ENCODE measurements around the gene UHRF2. TPM values are rescaled to one million over a fixed set of nuclear protein-coding genes. Genes with fewer than 3 reads are reported as not detected.
A peak's percentile ranks its signal among the peaks of the same experiment; 100 is the strongest.
"Not testable (repeated sequence)": the region's sequence is repeated elsewhere in the genome, so short reads cannot be mapped to it uniquely, and the experiment has no call there.

Gene UHRF2
- 10 to 100 TPM; 55.0 to 82.6 (median 70.4) TPM for polyA plus RNA-seq (ENCODE audit: insufficient read length in 4 of 4)

GRCh38 chr9:6412487-6413364 is at the start of gene UHRF2:
Gene UHRF2, plus strand, starts transcription at chr9:6413199. Its CDS starts 292 bp downstream, at chr9:6413491.
- DNase-seq (ENCODE audit: low read depth in 4 of 4, low spot score in 2 of 4): peak; percentile 90 to 96 (median 94)

- DNase-seq (ENCODE audit: low read depth in 4 of 4, low spot score in 2 of 4): no peak
These were observed 45.7 kb upstream of the UHRF2 start for GRCh38 chr9:6367128-6367890.

GRCh38 chr9:6368831-6369230 is 44.2 kb upstream of the UHRF2 start:
- no peak for DNase-seq (ENCODE audit: low read depth in 4 of 4, low spot score in 2 of 4)

- DNase-seq (ENCODE audit: low read depth in 4 of 4, low spot score in 2 of 4): not testable (repeated sequence)
These were observed 31.5 kb upstream of the UHRF2 start for GRCh38 chr9:6381477-6382012.

GRCh38 chr9:6382681-6383080 is 30.3 kb upstream of the UHRF2 start:
- no peak for DNase-seq (ENCODE audit: low read depth in 4 of 4, low spot score in 2 of 4)

- no peak for DNase-seq (ENCODE audit: low read depth in 4 of 4, low spot score in 2 of 4)
These were observed 29.3 kb upstream of the UHRF2 start for GRCh38 chr9:6383551-6384225.

- DNase-seq (ENCODE audit: low read depth in 4 of 4, low spot score in 2 of 4): no peak
These were observed 28.3 kb upstream of the UHRF2 start for GRCh38 chr9:6384732-6385131.

- DNase-seq (ENCODE audit: low read depth in 4 of 4, low spot score in 2 of 4): no peak
These were observed 13.9 kb upstream of the UHRF2 start for GRCh38 chr9:6399071-6399470.

GRCh38 chr9:6405371-6405770 is 7.6 kb upstream of the UHRF2 start:
- DNase-seq (ENCODE audit: low read depth in 4 of 4, low spot score in 2 of 4): no peak

- no peak for DNase-seq (ENCODE audit: low read depth in 4 of 4, low spot score in 2 of 4)
These were observed 5.2 kb upstream of the UHRF2 start for GRCh38 chr9:6407778-6408177.

GRCh38 chr9:6408320-6408719 is 4.7 kb upstream of the UHRF2 start:
- DNase-seq (ENCODE audit: low read depth in 4 of 4, low spot score in 2 of 4): no peak

GRCh38 chr9:6409811-6410210 is 3.2 kb upstream of the UHRF2 start:
- DNase-seq (ENCODE audit: low read depth in 4 of 4, low spot score in 2 of 4): no peak

GRCh38 chr9:6410633-6411032 is 2.4 kb upstream of the UHRF2 start:
- DNase-seq (ENCODE audit: low read depth in 4 of 4, low spot score in 2 of 4): no peak

GRCh38 chr9:6413365-6414246 is 607 bp downstream of the UHRF2 start:
- DNase-seq (ENCODE audit: low read depth in 4 of 4, low spot score in 2 of 4): peak; percentile 20 to 47 (median 30)

- DNase-seq (ENCODE audit: low read depth in 4 of 4, low spot score in 2 of 4): peak in 3 of 4 donors; percentile 9 to 66 (median 10)
These were observed 1.2 kb downstream of the UHRF2 start for GRCh38 chr9:6414247-6414641.

GRCh38 chr9:6415266-6415665 is 2.3 kb downstream of the UHRF2 start:
- DNase-seq (ENCODE audit: low read depth in 4 of 4, low spot score in 2 of 4): no peak

GRCh38 chr9:6417186-6417585 is 4.2 kb downstream of the UHRF2 start:
- no peak for DNase-seq (ENCODE audit: low read depth in 4 of 4, low spot score in 2 of 4)

GRCh38 chr9:6418764-6419163 is 5.8 kb downstream of the UHRF2 start:
- no peak for DNase-seq (ENCODE audit: low read depth in 4 of 4, low spot score in 2 of 4)

- no peak for DNase-seq (ENCODE audit: low read depth in 4 of 4, low spot score in 2 of 4)
These were observed 11.9 kb downstream of the UHRF2 start for GRCh38 chr9:6424940-6425339.

GRCh38 chr9:6426117-6426516 is 13.1 kb downstream of the UHRF2 start:
- DNase-seq (ENCODE audit: low read depth in 4 of 4, low spot score in 2 of 4): no peak
